Skin of body (tissue), 2 donors: ENCODE data around the gene TMX4. TPM values are rescaled to one million over a fixed set of nuclear protein-coding genes. Genes with fewer than 3 reads are reported as not detected.
"Not testable (repeated sequence)": the region's sequence is repeated elsewhere in the genome, so short reads cannot be mapped to it uniquely, and the experiment has no call there.

Source experiments
- DNase-seq: peaks from one replicate; lab custom pipeline; 2025; lab: John Stamatoyannopoulos, UW
- total RNA-seq: library from RNA; depleted of rRNA; stranded (reverse); fragments of >200 nt; gene quantifications from one replicate; pipeline ENCODE4 v1.2.3, GENCODE V29; 2014

Gene TMX4
- total RNA-seq, 1 donor from 2014 or later, result 15.8 TPM

- no peak for DNase-seq
Observed at GRCh38 chr20:7967199-7967844, 52.2 kb downstream of the TMX4 start.

- no peak for DNase-seq
Observed at GRCh38 chr20:7966176-7966575, 53.4 kb downstream of the TMX4 start.

- DNase-seq, result no peak
Observed at GRCh38 chr20:7959484-7959883, 60.1 kb downstream of the TMX4 start.

GRCh38 chr20:7956561-7956960 is 63.0 kb downstream of the TMX4 start:
- not testable (repeated sequence) for DNase-seq

- no peak for DNase-seq
Observed at GRCh38 chr20:7950387-7950786, 69.2 kb downstream of the TMX4 start.

- DNase-seq, result no peak
Observed at GRCh38 chr20:7943891-7944290, 75.7 kb downstream of the TMX4 start.

GRCh38 chr20:7940341-7940740 is 79.2 kb downstream of the TMX4 start, which contains the start of gene HAO1:
Gene HAO1 (minus strand): TSS chr20:7940458. CDS start chr20:7940422, 36 bp downstream.
- no peak for DNase-seq

GRCh38 chr20:7939663-7940062 is 79.9 kb downstream of the TMX4 start:
- DNase-seq, result no peak

GRCh38 chr20:7938058-7938457 is 81.5 kb downstream of the TMX4 start:
- DNase-seq, result no peak

- DNase-seq, result no peak
Observed at GRCh38 chr20:7937328-7937727, 82.2 kb downstream of the TMX4 start.

GRCh38 chr20:7935027-7935551 is 84.5 kb downstream of the TMX4 start:
- no peak for DNase-seq

GRCh38 chr20:7933346-7933745 is 86.2 kb downstream of the TMX4 start:
- DNase-seq, result no peak

- no peak for DNase-seq
Observed at GRCh38 chr20:7930343-7930742, 89.2 kb downstream of the TMX4 start.

Other genes with a start within 250 kb of the TMX4 start
- gene HAO1, start 79.3 kb downstream of the TMX4 start, total RNA-seq, result not detected
- 23.8 TPM for gene PLCB1, start 112.5 kb upstream of the TMX4 start, total RNA-seq